HCT116 (cell line): ENCODE measurements around the gene PHF21B. TPM values are rescaled to one million over a fixed set of nuclear protein-coding genes. Genes with fewer than 3 reads are reported as not detected.

ENCODE experiments used
- ATAC-seq: fragments of 200-7000 bp; cut with Tn5 transposase; 2 replicates; pipeline ENCODE4 v1.9.1; 2020; ENCODE audit warnings: mild to moderate bottlenecking, moderate library complexity
- BruUV-seq: library from RNA; stranded (reverse); fragments of 400-500 nt; replicated peaks from 2 replicates; lab custom pipeline; 2021; lab: Mats Ljungman, UMichigan
- CTCF ChIA-PET: fragments of 300-600 bp; sonication (Branson Sonifier 250); formaldehyde crosslinking; loops from one replicate; lab custom pipeline; 2021; ENCODE audit warnings: antibody characterized with exemption; lab: Charles Lee
- POLR2A ChIA-PET: fragments of 300-600, 350-600 bp; sonication (Branson Sonifier 250); formaldehyde crosslinking; loops from one replicate; lab custom pipeline; 2021; ENCODE audit warnings: antibody characterized with exemption; lab: Charles Lee
- RAD21 ChIA-PET, 2 experiments: fragments of 300-600 bp; sonication (Branson Sonifier 250); formaldehyde crosslinking; loops; one replicate each; lab custom pipeline; 2023; ENCODE audit warnings: low total read pairs in 2 of 2; ENCODE audit not compliant: uncharacterized antibody in 2 of 2, unreplicated experiment in 2 of 2, low non-redundant PET in 1 of 2; lab: Charles Lee
- DNase-seq: peaks from one replicate; pipeline ENCODE4 v3.0.0-alpha.2; 2010; ENCODE audit warnings: low read depth, low spot score
- H2AFZ ChIP-seq: fragments of 200-600 bp; shearing (Covaris generic), sonication (generic); 2 replicates; pipeline ENCODE4 v1.6.1; 2017; ENCODE audit warnings: low read depth, mixed run types, mixed read lengths, antibody characterized with exemption, low read length; ENCODE audit not compliant: poor library complexity, severe bottlenecking
- H3K27ac ChIP-seq: 2 replicates; pipeline ENCODE4 v1.5.1; 2012; ENCODE audit warnings: low read depth, low read length
- H3K27me3 ChIP-seq: fragments of 200-600 bp; sonication (generic); 2 replicates; pipeline ENCODE4 v1.6.1; 2016; ENCODE audit warnings: mixed run types, low read length, mixed read lengths; ENCODE audit not compliant: insufficient read depth
- H3K36me3 ChIP-seq, 2 experiments: fragments of 200-500 bp in 1 of 2; fragments of 200-600 bp in 1 of 2; sonication (Bioruptor generic) in 1 of 2; sonication (generic) in 1 of 2; 2 replicates each; pipeline versions ENCODE4 v1.5.1 to v1.6.1; 2014 to 2016; ENCODE audit warnings: low read length in 2 of 2, inconsistent platforms in 1 of 2, mixed read lengths in 1 of 2, mixed run types in 1 of 2; ENCODE audit not compliant: insufficient read depth in 2 of 2, control insufficient read depth in 1 of 2
- H3K4me1 ChIP-seq, 2 experiments: fragments of 200-600 bp in 1 of 2; sonication (generic) in 1 of 2; 2 replicates each; pipeline versions ENCODE4 v1.5.1 to v1.6.1; 2012 to 2017; ENCODE audit warnings: low read length in 2 of 2, inconsistent platforms in 1 of 2, mild to moderate bottlenecking in 1 of 2, mixed read lengths in 1 of 2, mixed run types in 1 of 2, moderate library complexity in 1 of 2; ENCODE audit not compliant: insufficient read depth in 2 of 2, control insufficient read depth in 1 of 2
- H3K4me2 ChIP-seq: fragments of 200-600 bp; sonication (generic); 2 replicates; pipeline ENCODE4 v1.6.1; 2017; ENCODE audit warnings: mixed run types, low read length, mixed read lengths
- H3K4me3 ChIP-seq, 2 experiments: fragments of 200-600 bp in 1 of 2; sonication (generic) in 1 of 2; replicated peaks in 1 of 2; 2 replicates each; pipeline ENCODE4 v1.5.1; 2011 to 2016; ENCODE audit warnings: low read length in 2 of 2, control low read depth in 1 of 2, low read depth in 1 of 2, mild to moderate bottlenecking in 1 of 2, mixed read lengths in 1 of 2, mixed run types in 1 of 2
- H3K79me2 ChIP-seq: fragments of 200-600 bp; sonication (generic); 2 replicates; pipeline ENCODE4 v1.6.1; 2017; ENCODE audit warnings: mild to moderate bottlenecking, mixed run types, low read length, moderate library complexity, mixed read lengths; ENCODE audit not compliant: insufficient read depth
- H3K9ac ChIP-seq: fragments of 200-600 bp; sonication (generic); 2 replicates; pipeline ENCODE4 v1.6.1; 2016; ENCODE audit warnings: low read length, mixed read lengths
- H3K9me2 ChIP-seq: fragments of 200-600 bp; sonication (generic), shearing (Covaris generic); 2 replicates; pipeline ENCODE4 v1.6.1; 2017; ENCODE audit warnings: mixed run types, mild to moderate bottlenecking, moderate library complexity; ENCODE audit not compliant: insufficient read depth
- H3K9me3 ChIP-seq, 2 experiments: fragments of 200-500 bp in 1 of 2; fragments of 200-600 bp in 1 of 2; sonication (Bioruptor generic) in 1 of 2; sonication (generic) in 1 of 2; 2 replicates each; pipeline ENCODE4 v1.6.1; 2014 to 2017; ENCODE audit warnings: low read length in 2 of 2, mixed read lengths in 2 of 2, inconsistent platforms in 1 of 2, low read depth in 1 of 2, mild to moderate bottlenecking in 1 of 2, mixed run types in 1 of 2, moderate library complexity in 1 of 2; ENCODE audit not compliant: control insufficient read depth in 1 of 2, insufficient read depth in 1 of 2
- H4K20me1 ChIP-seq: fragments of 200-600 bp; sonication (generic), shearing (Covaris generic); 2 replicates; pipeline ENCODE4 v1.6.1; 2017; ENCODE audit warnings: mixed run types, mild to moderate bottlenecking, moderate library complexity; ENCODE audit not compliant: insufficient read depth
- CEBPB ChIP-seq: IDR thresholded peaks from 2 replicates; pipeline ENCODE4 v1.6.1; 2012; ENCODE audit warnings: low read depth
- EGR1 ChIP-seq: IDR thresholded peaks from 2 replicates; pipeline ENCODE4 v1.6.1; 2012; ENCODE audit warnings: low read depth
- ELF1 ChIP-seq: IDR thresholded peaks from 2 replicates; pipeline ENCODE4 v1.6.1; 2012; ENCODE audit warnings: low read depth, borderline replicate concordance
- EZH2 ChIP-seq: fragments of 200-600 bp; sonication (generic); IDR thresholded peaks from 2 replicates; pipeline ENCODE4 v1.6.1; 2017; ENCODE audit warnings: antibody characterized with exemption, mixed run types
- JUND ChIP-seq: IDR thresholded peaks from 2 replicates; pipeline ENCODE4 v1.6.1; 2012
- POLR2AphosphoS5 ChIP-seq: IDR thresholded peaks from 2 replicates; pipeline ENCODE4 v1.6.1; 2011; ENCODE audit warnings: mild to moderate bottlenecking, low read depth, low read length, moderate library complexity
- TCF7L2 ChIP-seq: IDR thresholded peaks from 2 replicates; pipeline ENCODE4 v1.7.0; 2011; ENCODE audit warnings: borderline replicate concordance, inconsistent platforms; ENCODE audit not compliant: insufficient read depth, insufficient read length; ENCODE audit errors: extremely low read depth
- ZFX ChIP-seq: fragments of 450-650 bp; IDR thresholded peaks from 2 replicates; pipeline ENCODE4 v1.6.1; 2017
- intact Hi-C: fragments of 100-400 bp; cut with micrococcal nuclease; formaldehyde crosslinking; loops from 2 replicates; pipeline ENCODE4 v1.10.0; 2022
- total RNA-seq: library from RNA; stranded (reverse); gene quantifications from one replicate; pipeline ENCODE4 v1.2.1, GENCODE V29; 2021; ENCODE audit not compliant: unreplicated experiment
- TF ChIP-seq, protein P1 (sequence below), 3 experiments: fragments of 200-600 bp in 1 of 3; sonication (generic) in 1 of 3; IDR thresholded peaks in 2 of 3; conservative IDR thresholded peaks in 1 of 3; 2 replicates each; pipeline ENCODE4 v1.5.1; 2012 to 2017; ENCODE audit warnings: low read depth in 2 of 3, low read length in 2 of 3, antibody characterized with exemption in 1 of 3, borderline replicate concordance in 1 of 3, control low read depth in 1 of 3, mild to moderate bottlenecking in 1 of 3, mixed read lengths in 1 of 3, mixed run types in 1 of 3, moderate library complexity in 1 of 3; ENCODE audit not compliant: insufficient read depth in 1 of 3
- TF ChIP-seq, protein P2 (sequence below): IDR thresholded peaks from 2 replicates; pipeline ENCODE4 v1.6.1; 2012
- TF ChIP-seq, protein P3 (sequence below): IDR thresholded peaks from 2 replicates; pipeline ENCODE4 v1.6.1; 2011; ENCODE audit warnings: mild to moderate bottlenecking, low read length, moderate library complexity; ENCODE audit not compliant: insufficient replicate concordance; ENCODE audit errors: extremely low read depth

Gene PHF21B
- total RNA-seq, 1 experiment from 2014 or later = not detected

DNA sequence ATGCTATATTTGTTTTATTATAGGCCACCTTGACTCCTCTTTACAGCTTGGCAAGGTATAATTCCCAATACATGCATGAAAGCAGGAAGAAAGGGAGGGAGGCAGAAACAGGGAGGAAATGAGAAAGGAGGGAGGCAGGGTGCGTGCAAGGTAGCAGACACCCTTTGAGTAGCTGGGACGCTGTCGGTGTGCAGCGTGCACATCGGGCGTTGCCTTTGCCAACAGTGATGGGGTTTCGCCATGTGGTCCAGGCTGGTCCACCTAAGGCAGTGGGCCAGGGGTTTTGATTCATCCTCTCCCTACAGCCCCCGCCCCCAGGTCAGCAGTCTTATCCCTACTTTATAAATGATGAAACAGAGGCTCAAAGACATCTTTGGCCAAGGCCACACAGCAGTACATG is 25.0 kb upstream of the PHF21B start (continued):
- TF ChIP-seq, protein P1, sequence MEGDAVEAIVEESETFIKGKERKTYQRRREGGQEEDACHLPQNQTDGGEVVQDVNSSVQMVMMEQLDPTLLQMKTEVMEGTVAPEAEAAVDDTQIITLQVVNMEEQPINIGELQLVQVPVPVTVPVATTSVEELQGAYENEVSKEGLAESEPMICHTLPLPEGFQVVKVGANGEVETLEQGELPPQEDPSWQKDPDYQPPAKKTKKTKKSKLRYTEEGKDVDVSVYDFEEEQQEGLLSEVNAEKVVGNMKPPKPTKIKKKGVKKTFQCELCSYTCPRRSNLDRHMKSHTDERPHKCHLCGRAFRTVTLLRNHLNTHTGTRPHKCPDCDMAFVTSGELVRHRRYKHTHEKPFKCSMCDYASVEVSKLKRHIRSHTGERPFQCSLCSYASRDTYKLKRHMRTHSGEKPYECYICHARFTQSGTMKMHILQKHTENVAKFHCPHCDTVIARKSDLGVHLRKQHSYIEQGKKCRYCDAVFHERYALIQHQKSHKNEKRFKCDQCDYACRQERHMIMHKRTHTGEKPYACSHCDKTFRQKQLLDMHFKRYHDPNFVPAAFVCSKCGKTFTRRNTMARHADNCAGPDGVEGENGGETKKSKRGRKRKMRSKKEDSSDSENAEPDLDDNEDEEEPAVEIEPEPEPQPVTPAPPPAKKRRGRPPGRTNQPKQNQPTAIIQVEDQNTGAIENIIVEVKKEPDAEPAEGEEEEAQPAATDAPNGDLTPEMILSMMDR (IDR thresholded peaks at IDR 0.05 in 2 of 3, conservative IDR thresholded peaks at IDR 0.05 in 1 of 3; ENCODE audit: borderline replicate concordance in 1 of 3, insufficient read depth in 1 of 3, low read depth in 2 of 3, low read length in 2 of 3) = no peak
- TF ChIP-seq, protein P2, sequence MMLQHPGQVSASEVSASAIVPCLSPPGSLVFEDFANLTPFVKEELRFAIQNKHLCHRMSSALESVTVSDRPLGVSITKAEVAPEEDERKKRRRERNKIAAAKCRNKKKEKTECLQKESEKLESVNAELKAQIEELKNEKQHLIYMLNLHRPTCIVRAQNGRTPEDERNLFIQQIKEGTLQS = no peak
- TF ChIP-seq, all 23 proteins: peak for 0

DNA sequence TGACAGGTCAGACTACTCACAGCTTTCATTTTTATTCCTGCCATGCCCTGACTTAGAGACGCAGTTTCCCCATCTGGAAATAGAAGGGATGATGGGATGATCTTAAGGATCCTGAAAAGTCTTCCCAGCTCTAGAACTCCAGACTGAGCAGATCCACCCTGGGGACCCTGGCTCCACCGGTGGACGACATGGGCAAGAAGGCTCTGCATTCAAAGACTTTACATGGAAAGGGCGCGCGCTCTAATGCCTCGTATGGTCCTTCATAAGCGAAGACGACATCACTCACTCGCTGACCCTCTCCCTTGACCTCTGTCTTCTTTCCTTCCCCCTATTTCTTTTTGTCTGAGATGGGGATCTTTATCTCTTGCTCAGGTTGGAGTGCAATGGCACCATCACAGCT is 24.4 kb upstream of the PHF21B start:
- H4K20me1 ChIP-seq = no peaks in the 10 kb centered on the region
- H3K4me2 ChIP-seq = no peak overlapping the region
- ATAC-seq (no peak), DNase-seq (no peak)
- H3K4me1 ChIP-seq = no peaks in the 10 kb centered on the region
- H3K9ac ChIP-seq = no peak overlapping the region
- H3K27ac ChIP-seq = no peak overlapping the region
- ChIA-PET RAD21 (no interaction called here), CTCF (no interaction called here), POLR2A (no interaction called here)
- H3K4me3 ChIP-seq = no peak overlapping the region
- no TSS peak for BruUV-seq
- no peak overlapping the region for H2AFZ ChIP-seq
- TF ChIP-seq EZH2 (no peak), EGR1 (no peak), ZFX (no peak), ELF1 (no peak), TCF7L2 (no peak), JUND (no peak), CEBPB (no peak), POLR2AphosphoS5 (no peak)
- TF ChIP-seq, protein P2 = no peak
- TF ChIP-seq, protein P3, sequence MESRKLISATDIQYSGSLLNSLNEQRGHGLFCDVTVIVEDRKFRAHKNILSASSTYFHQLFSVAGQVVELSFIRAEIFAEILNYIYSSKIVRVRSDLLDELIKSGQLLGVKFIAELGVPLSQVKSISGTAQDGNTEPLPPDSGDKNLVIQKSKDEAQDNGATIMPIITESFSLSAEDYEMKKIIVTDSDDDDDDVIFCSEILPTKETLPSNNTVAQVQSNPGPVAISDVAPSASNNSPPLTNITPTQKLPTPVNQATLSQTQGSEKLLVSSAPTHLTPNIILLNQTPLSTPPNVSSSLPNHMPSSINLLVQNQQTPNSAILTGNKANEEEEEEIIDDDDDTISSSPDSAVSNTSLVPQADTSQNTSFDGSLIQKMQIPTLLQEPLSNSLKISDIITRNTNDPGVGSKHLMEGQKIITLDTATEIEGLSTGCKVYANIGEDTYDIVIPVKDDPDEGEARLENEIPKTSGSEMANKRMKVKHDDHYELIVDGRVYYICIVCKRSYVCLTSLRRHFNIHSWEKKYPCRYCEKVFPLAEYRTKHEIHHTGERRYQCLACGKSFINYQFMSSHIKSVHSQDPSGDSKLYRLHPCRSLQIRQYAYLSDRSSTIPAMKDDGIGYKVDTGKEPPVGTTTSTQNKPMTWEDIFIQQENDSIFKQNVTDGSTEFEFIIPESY = no peak
- no peaks in the 10 kb centered on the region for H3K9me2 ChIP-seq
- intact Hi-C loops = no loop called here
- no peaks in the 10 kb centered on the region for H3K79me2 ChIP-seq
- peaks cover 0 to 7% of the 10 kb centered on the region in 2 experiments; a peak in 1 of 4 replicates for H3K9me3 ChIP-seq
- peaks cover 40% of the 10 kb centered on the region for H3K27me3 ChIP-seq
- no peaks in the 10 kb centered on the region for H3K36me3 ChIP-seq
